ENCODE results near the gene ANKS1A.
"Not testable (repeated sequence)": the region's sequence is repeated elsewhere in the genome, so short reads cannot be mapped to it uniquely, and the experiment has no call there.

Gene ANKS1A

DNA sequence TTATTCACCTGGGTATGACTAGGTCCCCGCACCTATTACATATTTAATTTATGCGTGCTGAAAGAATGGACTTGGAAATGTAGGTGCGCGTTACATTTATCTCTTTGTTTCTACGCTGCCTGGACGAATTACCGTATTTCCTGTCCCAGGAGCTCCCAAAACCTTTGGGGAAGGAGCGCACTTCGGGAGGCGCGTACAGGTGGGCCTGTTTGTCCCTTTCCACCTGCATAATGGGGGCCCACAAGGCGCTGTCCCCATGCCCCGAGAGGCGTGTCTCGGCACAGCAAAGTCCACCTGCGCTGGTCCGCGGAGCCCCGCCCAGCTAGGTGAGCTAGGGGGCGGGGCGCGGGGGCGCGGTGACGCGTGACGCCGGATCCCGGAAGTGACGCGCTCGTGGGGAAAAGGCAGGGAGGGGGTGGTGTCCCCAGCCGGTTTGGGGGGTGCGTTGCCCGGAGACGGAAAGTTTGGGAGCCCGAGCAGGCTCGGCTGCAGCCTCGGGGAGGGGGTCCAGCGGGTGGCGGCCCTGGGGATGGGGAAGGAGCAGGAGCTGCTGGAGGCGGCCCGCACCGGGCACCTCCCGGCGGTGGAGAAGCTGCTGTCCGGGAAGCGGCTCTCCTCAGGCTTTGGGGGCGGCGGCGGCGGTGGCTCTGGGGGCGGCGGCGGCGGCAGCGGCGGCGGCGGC, at the start of gene ANKS1A:
ANKS1A (plus strand) TSS at position 382 of the 682 bp plus-strand sequence; CDS start at position 530, 148 bp downstream.
- H3K4me3 ChIP-seq (ENCODE audit: low read length): peak within 1 kb of the TSS; percentile 97
- no peaks in the 10 kb centered on the region for H3K9me3 ChIP-seq (ENCODE audit: control insufficient read depth, insufficient read depth, low read length)
- no peaks in the 10 kb centered on the region for H3K36me3 ChIP-seq (ENCODE audit: control insufficient read depth, insufficient read depth, low read length)
- no peak within 1 kb of the TSS for H3K27ac ChIP-seq (ENCODE audit: low read length)
- no CpG with 5 or more reads among the region's 60 CpGs for WGBS (ENCODE audit: insufficient coverage, insufficient read length)
- no peaks in the 10 kb centered on the region for H3K27me3 ChIP-seq (ENCODE audit: control insufficient read depth, insufficient read depth, low read length)
- peak; percentile 61 for DNase-seq (ENCODE audit: low read depth, low spot score)
- no peaks in the 10 kb centered on the region for H3K4me1 ChIP-seq (ENCODE audit: control insufficient read depth, insufficient read depth, low read length)

DNA sequence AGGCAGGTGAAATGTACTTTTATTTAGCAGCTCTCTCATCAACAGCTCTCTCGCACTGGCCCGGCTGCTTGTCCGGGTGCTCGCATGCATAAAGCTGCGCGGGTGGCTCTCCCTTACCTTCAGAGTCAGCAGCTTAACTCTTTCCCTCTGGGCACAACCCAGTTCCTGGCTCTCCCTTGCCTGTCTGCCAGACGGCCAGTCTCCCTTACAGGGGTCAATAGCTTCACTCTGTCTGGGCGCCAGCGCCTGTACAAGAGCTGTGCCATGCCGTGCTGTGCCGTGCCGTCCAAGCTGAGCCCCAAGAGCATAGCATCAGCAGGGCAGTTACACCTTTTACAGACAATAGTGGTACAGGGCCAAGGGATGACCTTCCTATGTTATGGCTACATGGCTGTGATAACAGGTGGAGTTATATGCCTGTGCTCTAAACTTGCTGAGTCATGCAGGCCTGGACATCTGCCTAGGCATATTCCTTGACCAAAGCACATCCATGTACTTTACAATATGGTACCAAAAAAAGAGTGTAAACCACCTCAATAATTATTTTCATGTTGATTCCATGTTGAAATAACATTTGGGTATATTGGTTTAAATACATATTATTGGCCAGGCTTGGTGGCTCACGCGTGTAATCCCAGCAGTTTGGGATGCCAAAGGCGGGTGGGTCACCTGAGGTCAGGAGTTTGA, 49.2 kb upstream of the ANKS1A start:
- H3K4me3 ChIP-seq (ENCODE audit: low read length): no peak overlapping the region
- H3K9me3 ChIP-seq (ENCODE audit: control insufficient read depth, insufficient read depth, low read length): no peaks in the 10 kb centered on the region
- no peaks in the 10 kb centered on the region for H3K36me3 ChIP-seq (ENCODE audit: control insufficient read depth, insufficient read depth, low read length)
- no peak overlapping the region for H3K27ac ChIP-seq (ENCODE audit: low read length)
- DNase-seq (ENCODE audit: low read depth, low spot score): no peak
- no CpG with 5 or more reads among the region's 15 CpGs for WGBS (ENCODE audit: insufficient coverage, insufficient read length)
- no peaks in the 10 kb centered on the region for H3K4me1 ChIP-seq (ENCODE audit: control insufficient read depth, insufficient read depth, low read length)
- no peaks in the 10 kb centered on the region for H3K27me3 ChIP-seq (ENCODE audit: control insufficient read depth, insufficient read depth, low read length)

DNA sequence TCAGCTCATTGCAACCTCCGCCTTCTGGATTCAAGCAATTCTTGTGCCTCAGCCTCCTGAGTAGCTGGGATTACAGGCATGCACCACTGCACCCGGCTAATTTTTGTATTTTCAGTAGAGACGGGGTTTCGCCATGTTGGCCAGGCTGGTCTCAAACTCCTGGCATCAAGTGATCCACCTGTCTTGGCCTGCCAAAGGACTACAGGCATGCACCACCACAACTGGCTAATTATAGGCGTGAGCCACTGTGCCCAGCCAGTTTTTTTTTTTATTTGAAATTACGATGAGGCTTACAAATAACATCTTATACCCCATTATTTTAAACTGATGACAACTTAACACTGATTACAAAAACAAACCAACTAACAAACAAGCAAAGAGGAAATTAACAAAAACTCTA, 40.0 kb upstream of the ANKS1A start:
- WGBS (ENCODE audit: insufficient coverage, insufficient read length): no CpG with 5 or more reads among the region's 6 CpGs
- H3K27ac ChIP-seq (ENCODE audit: low read length); DNase-seq (ENCODE audit: low read depth, low spot score); H3K9me3 ChIP-seq (ENCODE audit: control insufficient read depth, insufficient read depth, low read length); H3K36me3 ChIP-seq (ENCODE audit: control insufficient read depth, insufficient read depth, low read length); H3K4me1 ChIP-seq (ENCODE audit: control insufficient read depth, insufficient read depth, low read length); H3K4me3 ChIP-seq (ENCODE audit: low read length); H3K27me3 ChIP-seq (ENCODE audit: control insufficient read depth, insufficient read depth, low read length): not testable (repeated sequence)

DNA sequence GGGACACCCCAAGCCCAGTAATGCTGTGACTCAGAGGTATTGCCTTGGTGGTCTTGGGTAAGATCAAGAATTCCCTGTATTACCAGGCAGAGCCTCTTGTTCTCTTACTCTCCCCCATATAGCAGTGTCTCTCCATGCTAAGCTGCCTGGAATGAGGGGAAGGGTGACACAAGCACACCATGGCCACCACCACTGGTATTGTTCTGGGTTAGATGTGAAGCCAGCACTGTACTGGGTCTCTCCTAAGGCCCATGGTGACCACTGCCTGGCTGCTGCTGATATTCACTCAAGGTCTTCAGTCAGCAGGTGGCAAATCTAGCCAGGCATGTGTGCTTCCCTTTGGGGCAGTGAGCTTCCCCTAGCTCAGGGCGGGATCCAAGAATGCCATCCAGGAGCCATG, 37.7 kb upstream of the ANKS1A start:
- Histone ChIP-seq H3K27me3 (ENCODE audit: control insufficient read depth, insufficient read depth, low read length) (no peaks in the 10 kb centered on the region), H3K4me3 (ENCODE audit: low read length) (no peak overlapping the region), H3K4me1 (ENCODE audit: control insufficient read depth, insufficient read depth, low read length) (no peaks in the 10 kb centered on the region; the same call in 1 of the 2 replicates), H3K27ac (ENCODE audit: low read length) (no peak overlapping the region), H3K36me3 (ENCODE audit: control insufficient read depth, insufficient read depth, low read length) (0 out of 2 replicates have a peak, but pooled peaks cover 3% of the 10 kb centered on the region), H3K9me3 (ENCODE audit: control insufficient read depth, insufficient read depth, low read length) (no peaks in the 10 kb centered on the region)
- no CpG with 5 or more reads among the region's 1 CpG for WGBS (ENCODE audit: insufficient coverage, insufficient read length)
- DNase-seq (ENCODE audit: low read depth, low spot score): no peak

DNA sequence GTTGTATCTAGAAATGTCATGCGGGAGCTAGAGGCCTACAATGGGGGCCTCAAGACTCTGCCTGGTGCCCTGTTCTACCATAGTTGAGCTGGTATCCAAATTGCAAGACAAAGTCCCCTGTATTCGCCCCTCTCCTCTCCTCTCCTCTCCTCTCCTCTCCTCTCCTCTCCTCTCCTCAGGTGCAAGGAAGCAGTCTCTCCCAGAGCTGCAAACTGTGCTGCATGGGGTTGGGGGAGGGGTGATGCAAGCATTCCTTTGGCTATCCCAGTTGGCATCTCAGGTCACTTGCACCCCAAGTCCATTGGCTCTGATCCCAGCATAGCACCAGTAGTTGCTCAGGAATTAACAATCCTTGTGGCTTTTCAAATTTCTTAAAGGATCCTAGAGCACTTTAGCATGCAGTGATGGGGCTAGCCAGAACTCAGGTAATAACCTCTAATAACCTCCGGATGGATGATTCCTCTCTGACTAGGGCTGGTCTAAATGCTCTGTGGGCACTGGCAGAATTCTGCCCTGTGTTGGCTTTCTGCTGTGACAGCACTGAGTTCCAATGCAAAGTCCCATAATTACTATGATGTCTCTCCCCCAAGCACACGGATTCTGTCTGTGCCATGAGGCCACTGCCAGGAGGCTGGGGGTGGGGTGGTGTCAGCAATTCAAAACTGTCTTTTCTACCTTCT, 36.5 kb upstream of the ANKS1A start:
- WGBS (ENCODE audit: insufficient coverage, insufficient read length): no CpG with 5 or more reads among the region's 4 CpGs
- Histone ChIP-seq H3K27ac (ENCODE audit: low read length) (no peak overlapping the region), H3K36me3 (ENCODE audit: control insufficient read depth, insufficient read depth, low read length) (0 out of 2 replicates have a peak, but pooled peaks cover 3% of the 10 kb centered on the region)

DNA sequence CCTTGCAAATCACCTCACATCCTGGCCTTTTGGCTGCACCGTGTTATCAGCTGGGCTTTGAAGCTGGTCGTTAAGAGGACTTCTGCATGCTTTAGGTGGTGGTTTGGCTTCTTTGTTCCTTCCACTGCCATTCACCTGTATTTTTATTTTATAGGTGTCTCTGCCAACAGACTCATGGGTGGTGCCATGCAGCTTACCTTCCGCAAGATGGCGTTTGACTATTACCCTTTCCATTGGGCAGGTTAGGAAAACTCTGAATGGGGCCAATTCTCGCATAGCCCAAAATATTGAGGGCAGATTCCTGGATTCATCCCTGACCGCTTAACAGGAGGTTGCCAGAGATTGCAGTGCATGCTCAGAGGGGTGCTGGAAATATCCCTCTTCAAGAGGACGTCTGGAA, 33.6 kb upstream of the ANKS1A start:
- H3K4me3 ChIP-seq (ENCODE audit: low read length): no peak overlapping the region
- no CpG with 5 or more reads among the region's 7 CpGs for WGBS (ENCODE audit: insufficient coverage, insufficient read length)
- no peaks in the 10 kb centered on the region; the same call in 1 of the 2 replicates for H3K4me1 ChIP-seq (ENCODE audit: control insufficient read depth, insufficient read depth, low read length)
- no peak overlapping the region for H3K27ac ChIP-seq (ENCODE audit: low read length)
- H3K27me3 ChIP-seq (ENCODE audit: control insufficient read depth, insufficient read depth, low read length): no peaks in the 10 kb centered on the region
- DNase-seq (ENCODE audit: low read depth, low spot score): no peak
- no peaks in the 10 kb centered on the region for H3K9me3 ChIP-seq (ENCODE audit: control insufficient read depth, insufficient read depth, low read length)
- H3K36me3 ChIP-seq (ENCODE audit: control insufficient read depth, insufficient read depth, low read length): peaks cover 11% of the 10 kb centered on the region

More for the DNA sequence above, 36.5 kb upstream of the ANKS1A start:
- Histone ChIP-seq H3K4me1 (ENCODE audit: control insufficient read depth, insufficient read depth, low read length) (no peaks in the 10 kb centered on the region; the same call in 1 of the 2 replicates), H3K9me3 (ENCODE audit: control insufficient read depth, insufficient read depth, low read length) (no peaks in the 10 kb centered on the region), H3K27me3 (ENCODE audit: control insufficient read depth, insufficient read depth, low read length) (no peaks in the 10 kb centered on the region), H3K4me3 (ENCODE audit: low read length) (no peak overlapping the region)
- no peak for DNase-seq (ENCODE audit: low read depth, low spot score)

DNA sequence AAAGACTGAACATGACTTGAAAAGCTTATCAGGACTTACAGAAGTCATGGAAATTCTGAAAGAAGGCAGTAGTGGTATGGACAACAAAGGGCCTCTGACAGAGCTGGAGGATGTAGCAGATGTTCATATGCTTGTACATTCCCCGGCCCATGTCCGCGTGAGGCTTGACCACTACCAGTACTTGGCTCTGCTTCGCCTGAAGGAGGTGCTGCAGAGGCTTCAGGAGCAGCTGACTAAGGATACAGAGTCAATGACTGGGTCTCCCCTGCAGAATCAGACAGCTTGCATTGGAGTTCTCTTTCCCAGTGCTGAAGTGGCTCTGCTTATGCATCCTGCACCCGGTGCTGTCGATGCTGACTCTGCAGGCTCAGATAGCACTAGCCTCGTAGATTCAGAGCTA, 30.4 kb upstream of the ANKS1A start:
- H3K36me3 ChIP-seq (ENCODE audit: control insufficient read depth, insufficient read depth, low read length): peaks cover 11% of the 10 kb centered on the region
- H3K27me3 ChIP-seq (ENCODE audit: control insufficient read depth, insufficient read depth, low read length): no peaks in the 10 kb centered on the region
- H3K9me3 ChIP-seq (ENCODE audit: control insufficient read depth, insufficient read depth, low read length): no peaks in the 10 kb centered on the region
- WGBS (ENCODE audit: insufficient coverage, insufficient read length): no CpG with 5 or more reads among the region's 7 CpGs
- H3K4me3 ChIP-seq (ENCODE audit: low read length): no peak overlapping the region
- no peak overlapping the region for H3K27ac ChIP-seq (ENCODE audit: low read length)
- no peak for DNase-seq (ENCODE audit: low read depth, low spot score)
- no peaks in the 10 kb centered on the region for H3K4me1 ChIP-seq (ENCODE audit: control insufficient read depth, insufficient read depth, low read length)

- H3K9me3 ChIP-seq (ENCODE audit: control insufficient read depth, insufficient read depth, low read length): no peaks in the 10 kb centered on the region
- H3K4me3 ChIP-seq (ENCODE audit: low read length): no peak overlapping the region
- no CpG with 5 or more reads among the region's 4 CpGs for WGBS (ENCODE audit: insufficient coverage, insufficient read length)
- H3K4me1 ChIP-seq (ENCODE audit: control insufficient read depth, insufficient read depth, low read length): no peaks in the 10 kb centered on the region
- DNase-seq (ENCODE audit: low read depth, low spot score): no peak
- peaks cover 11% of the 10 kb centered on the region for H3K36me3 ChIP-seq (ENCODE audit: control insufficient read depth, insufficient read depth, low read length)
- no peaks in the 10 kb centered on the region for H3K27me3 ChIP-seq (ENCODE audit: control insufficient read depth, insufficient read depth, low read length)
- H3K27ac ChIP-seq (ENCODE audit: low read length): no peak overlapping the region
These were observed 29.1 kb upstream of the ANKS1A start for GRCh38 chr6:34859951-34860350.

GRCh38 chr6:34860776-34861175, 28.3 kb upstream of the ANKS1A start:
- Histone ChIP-seq H3K36me3 (ENCODE audit: control insufficient read depth, insufficient read depth, low read length) (peaks cover 11% of the 10 kb centered on the region), H3K9me3 (ENCODE audit: control insufficient read depth, insufficient read depth, low read length) (no peaks in the 10 kb centered on the region), H3K4me1 (ENCODE audit: control insufficient read depth, insufficient read depth, low read length) (no peaks in the 10 kb centered on the region), H3K4me3 (ENCODE audit: low read length) (no peak overlapping the region), H3K27ac (ENCODE audit: low read length) (no peak overlapping the region), H3K27me3 (ENCODE audit: control insufficient read depth, insufficient read depth, low read length) (no peaks in the 10 kb centered on the region)
- no peak for DNase-seq (ENCODE audit: low read depth, low spot score)
- WGBS (ENCODE audit: insufficient coverage, insufficient read length): no CpG with 5 or more reads among the region's 1 CpG

DNA sequence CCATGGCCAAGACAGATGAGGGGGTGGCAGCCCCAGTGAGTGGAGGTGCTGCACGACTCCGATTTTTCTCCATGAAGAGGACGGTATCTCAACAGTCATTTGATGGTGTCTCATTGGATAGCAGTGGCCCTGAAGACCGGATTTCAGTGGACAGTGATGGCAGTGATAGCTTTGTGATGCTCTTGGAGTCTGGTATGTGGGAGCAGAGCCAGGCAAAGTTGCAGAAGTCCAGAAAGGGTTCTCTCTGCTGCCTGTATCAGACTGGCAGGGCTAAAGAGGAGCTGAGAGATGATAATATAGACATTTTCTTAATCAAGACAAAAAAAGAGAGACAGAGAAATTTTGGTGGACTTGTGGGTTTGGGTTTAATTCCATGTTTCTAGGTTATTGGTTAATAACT, 25.0 kb upstream of the ANKS1A start:
- Histone ChIP-seq H3K36me3 (ENCODE audit: control insufficient read depth, insufficient read depth, low read length) (peaks cover 7% of the 10 kb centered on the region), H3K4me1 (ENCODE audit: control insufficient read depth, insufficient read depth, low read length) (no peaks in the 10 kb centered on the region), H3K27me3 (ENCODE audit: control insufficient read depth, insufficient read depth, low read length) (no peaks in the 10 kb centered on the region), H3K27ac (ENCODE audit: low read length) (no peak overlapping the region), H3K9me3 (ENCODE audit: control insufficient read depth, insufficient read depth, low read length) (no peaks in the 10 kb centered on the region), H3K4me3 (ENCODE audit: low read length) (no peak overlapping the region)
- no CpG with 5 or more reads among the region's 4 CpGs for WGBS (ENCODE audit: insufficient coverage, insufficient read length)
- no peak for DNase-seq (ENCODE audit: low read depth, low spot score)

All from iPS DF 6.9 (cell line).